NB4 (cell line): ENCODE data around the gene SERPINI1.
"Not testable (repeated sequence)": the region's sequence is repeated elsewhere in the genome, so short reads cannot be mapped to it uniquely, and the experiment has no call there.

ENCODE experiments used
- DNase-seq: peaks from one replicate; pipeline ENCODE4 v3.0.0; 2010; ENCODE audit warnings: low read depth
- H3K4me3 ChIP-seq: one replicate; pipeline ENCODE4 v1.5.1; 2011; ENCODE audit warnings: mild to moderate bottlenecking, low read depth, low read length, moderate library complexity
- MYC ChIP-seq: IDR thresholded peaks from 2 replicates; pipeline ENCODE4 v1.6.1; 2011; ENCODE audit warnings: low read depth, low read length
- POLR2A ChIP-seq: IDR thresholded peaks from 2 replicates; pipeline ENCODE4 v1.6.1; 2011; ENCODE audit warnings: mild to moderate bottlenecking; ENCODE audit not compliant: insufficient read length; ENCODE audit errors: extremely low read depth
- TF ChIP-seq, protein P1 (sequence below): IDR thresholded peaks from one replicate; pipeline ENCODE4 v1.5.1; 2012; ENCODE audit warnings: low read depth, low read length
- TF ChIP-seq, protein P2 (sequence below): IDR thresholded peaks from 2 replicates; pipeline ENCODE4 v1.6.1; 2011; ENCODE audit warnings: low read depth, low read length

SERPINI1 gene

GRCh38 chr3:167820102-167820865 is 84.8 kb downstream of the SERPINI1 start:
- H3K4me3 ChIP-seq = no peak overlapping the region
- no peak for DNase-seq
- no peak for TF ChIP-seq POLR2A
- TF ChIP-seq MYC = no peak
- TF ChIP-seq, protein P1, sequence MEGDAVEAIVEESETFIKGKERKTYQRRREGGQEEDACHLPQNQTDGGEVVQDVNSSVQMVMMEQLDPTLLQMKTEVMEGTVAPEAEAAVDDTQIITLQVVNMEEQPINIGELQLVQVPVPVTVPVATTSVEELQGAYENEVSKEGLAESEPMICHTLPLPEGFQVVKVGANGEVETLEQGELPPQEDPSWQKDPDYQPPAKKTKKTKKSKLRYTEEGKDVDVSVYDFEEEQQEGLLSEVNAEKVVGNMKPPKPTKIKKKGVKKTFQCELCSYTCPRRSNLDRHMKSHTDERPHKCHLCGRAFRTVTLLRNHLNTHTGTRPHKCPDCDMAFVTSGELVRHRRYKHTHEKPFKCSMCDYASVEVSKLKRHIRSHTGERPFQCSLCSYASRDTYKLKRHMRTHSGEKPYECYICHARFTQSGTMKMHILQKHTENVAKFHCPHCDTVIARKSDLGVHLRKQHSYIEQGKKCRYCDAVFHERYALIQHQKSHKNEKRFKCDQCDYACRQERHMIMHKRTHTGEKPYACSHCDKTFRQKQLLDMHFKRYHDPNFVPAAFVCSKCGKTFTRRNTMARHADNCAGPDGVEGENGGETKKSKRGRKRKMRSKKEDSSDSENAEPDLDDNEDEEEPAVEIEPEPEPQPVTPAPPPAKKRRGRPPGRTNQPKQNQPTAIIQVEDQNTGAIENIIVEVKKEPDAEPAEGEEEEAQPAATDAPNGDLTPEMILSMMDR = no peak
- TF ChIP-seq, protein P2, sequence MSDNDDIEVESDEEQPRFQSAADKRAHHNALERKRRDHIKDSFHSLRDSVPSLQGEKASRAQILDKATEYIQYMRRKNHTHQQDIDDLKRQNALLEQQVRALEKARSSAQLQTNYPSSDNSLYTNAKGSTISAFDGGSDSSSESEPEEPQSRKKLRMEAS = no peak

DNA sequence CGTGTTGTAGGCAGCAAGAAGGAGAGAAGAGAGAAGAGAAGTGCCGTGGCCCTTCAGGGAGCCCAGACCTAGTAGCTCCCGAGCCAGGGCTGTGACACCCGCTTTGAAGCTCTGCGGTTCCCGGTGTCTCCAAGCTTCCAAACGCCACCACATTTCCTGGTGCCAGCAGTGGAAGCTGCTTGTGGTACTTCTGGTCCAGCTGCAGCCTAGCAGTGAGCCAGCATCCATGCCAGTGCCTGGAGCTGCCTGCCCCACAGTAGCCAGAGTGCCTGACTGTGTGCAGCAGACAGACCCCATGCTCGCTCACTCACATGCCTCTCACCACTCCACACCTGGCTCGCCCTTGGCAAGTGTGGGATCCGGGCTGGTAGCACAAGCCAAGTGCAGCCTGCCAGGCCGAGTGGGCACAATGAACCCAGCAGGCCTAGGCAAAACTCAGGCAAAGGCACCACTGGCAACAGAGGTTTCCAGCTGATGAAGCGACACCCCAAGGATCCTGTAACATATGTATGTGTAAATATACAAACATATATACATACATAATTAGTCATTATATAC is 85.8 kb downstream of the SERPINI1 start:
- TF ChIP-seq, protein P2 = no peak
- TF ChIP-seq, protein P1 = no peak
- TF ChIP-seq POLR2A = no peak
- DNase-seq = no peak
- no peak overlapping the region for H3K4me3 ChIP-seq

- TF ChIP-seq, protein P1 = no peak
- TF ChIP-seq MYC (no peak), POLR2A (no peak)
- TF ChIP-seq, protein P2 = no peak
- no peak for DNase-seq
- no peak overlapping the region for H3K4me3 ChIP-seq
These were observed 88.2 kb downstream of the SERPINI1 start for GRCh38 chr3:167823738-167824137.

GRCh38 chr3:167827588-167827987 is 92.1 kb downstream of the SERPINI1 start:
- H3K4me3 ChIP-seq, DNase-seq: not testable (repeated sequence)

- no peak overlapping the region for H3K4me3 ChIP-seq
- TF ChIP-seq, protein P1 = no peak
- TF ChIP-seq, protein P2 = no peak
- TF ChIP-seq MYC = no peak
- TF ChIP-seq POLR2A = no peak
- no peak for DNase-seq
These were observed 93.5 kb downstream of the SERPINI1 start for GRCh38 chr3:167829071-167829470.

DNA sequence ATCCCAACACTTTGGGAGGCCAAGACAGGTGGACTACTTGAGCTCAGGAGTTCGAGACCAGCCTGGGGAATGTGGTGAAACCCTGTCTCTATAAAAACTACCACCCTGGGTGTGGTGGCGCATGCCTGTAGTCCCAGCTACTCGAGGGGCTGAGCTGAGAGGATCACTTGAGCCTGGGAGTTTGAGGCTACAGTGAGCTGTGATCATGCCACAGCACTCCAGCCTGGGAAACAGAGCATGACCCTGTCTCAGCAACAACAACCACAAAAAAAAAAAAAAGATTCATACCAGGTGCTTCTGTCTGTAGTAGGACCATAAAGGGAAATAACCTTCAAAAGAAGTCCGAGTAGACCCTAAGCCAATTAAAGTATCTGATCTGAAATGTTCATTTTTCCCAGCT is 94.5 kb downstream of the SERPINI1 start:
- no peak overlapping the region for H3K4me3 ChIP-seq
- DNase-seq = no peak
- TF ChIP-seq, protein P1 = no peak
- TF ChIP-seq MYC (no peak), POLR2A (no peak)
- TF ChIP-seq, protein P2 = no peak
